A204.1 (cell line): ENCODE results near the gene SLC16A4.
A peak's percentile ranks its signal among the peaks of the same experiment; 100 is the strongest.
"Not testable (repeated sequence)": the region's sequence is repeated elsewhere in the genome, so short reads cannot be mapped to it uniquely, and the experiment has no call there.

Experiments
- FAIRE-seq: peaks from 2 replicates; lab custom pipeline; 2012; peaks lifted over from hg19 to GRCh38; lab: Jason Lieb, UNC

SLC16A4 gene

GRCh38 chr1:110390692-110391245 is at the start of gene SLC16A4:
TSS of gene SLC16A4 (minus strand) at chr1:110391026. CDS start at chr1:110389323, 1,703 bp downstream.
- FAIRE-seq = peak; percentile 98

GRCh38 chr1:110439873-110440272 is 49.0 kb upstream of the SLC16A4 start:
- not testable (repeated sequence) for FAIRE-seq

GRCh38 chr1:110438893-110439292 is 48.1 kb upstream of the SLC16A4 start:
- no peak for FAIRE-seq

GRCh38 chr1:110437645-110438299 is 46.9 kb upstream of the SLC16A4 start:
- FAIRE-seq = not testable (repeated sequence)

GRCh38 chr1:110436635-110437034 is 45.8 kb upstream of the SLC16A4 start:
- FAIRE-seq = no peak

- no peak for FAIRE-seq
Observed at GRCh38 chr1:110434946-110435345, 44.1 kb upstream of the SLC16A4 start.

- no peak for FAIRE-seq
Observed at GRCh38 chr1:110433803-110434202, 43.0 kb upstream of the SLC16A4 start.

GRCh38 chr1:110433213-110433612 is 42.4 kb upstream of the SLC16A4 start:
- no peak for FAIRE-seq

GRCh38 chr1:110430901-110431300 is 40.1 kb upstream of the SLC16A4 start:
- FAIRE-seq = no peak

- FAIRE-seq = no peak
Observed at GRCh38 chr1:110430366-110430765, 39.5 kb upstream of the SLC16A4 start.

GRCh38 chr1:110428946-110429345 is 38.1 kb upstream of the SLC16A4 start:
- no peak for FAIRE-seq

GRCh38 chr1:110426854-110427253 is 36.0 kb upstream of the SLC16A4 start:
- no peak for FAIRE-seq

GRCh38 chr1:110425612-110426152 is 34.9 kb upstream of the SLC16A4 start:
- no peak for FAIRE-seq

GRCh38 chr1:110424699-110425611 is 34.1 kb upstream of the SLC16A4 start:
- FAIRE-seq = no peak

- no peak for FAIRE-seq
Observed at GRCh38 chr1:110420874-110421793, 30.3 kb upstream of the SLC16A4 start.

- FAIRE-seq = no peak
Observed at GRCh38 chr1:110420023-110420662, 29.3 kb upstream of the SLC16A4 start.

- FAIRE-seq = no peak
Observed at GRCh38 chr1:110418729-110419128, 27.9 kb upstream of the SLC16A4 start.

GRCh38 chr1:110413045-110413444 is 22.2 kb upstream of the SLC16A4 start:
- not testable (repeated sequence) for FAIRE-seq

- FAIRE-seq = no peak
Observed at GRCh38 chr1:110412576-110412975, 21.8 kb upstream of the SLC16A4 start.

- no peak for FAIRE-seq
Observed at GRCh38 chr1:110411173-110411735, 20.4 kb upstream of the SLC16A4 start.

GRCh38 chr1:110409316-110409715 is 18.5 kb upstream of the SLC16A4 start:
- no peak for FAIRE-seq
